Panc1 (cell line): ENCODE results near the gene NARF.

Experiments
- POLR2AphosphoS5 ChIP-seq: IDR thresholded peaks from 2 replicates; pipeline ENCODE4 v1.6.1; 2012; ENCODE audit warnings: mild to moderate bottlenecking, low read depth, low read length, moderate library complexity
- SIN3A ChIP-seq: IDR thresholded peaks from 2 replicates; pipeline ENCODE4 v1.6.1; 2012; ENCODE audit warnings: low read depth, mild to moderate bottlenecking, low read length, moderate library complexity, borderline replicate concordance; ENCODE audit not compliant: insufficient read depth
- TCF7L2 ChIP-seq: IDR thresholded peaks from 2 replicates; pipeline ENCODE4 v1.6.1; 2011; ENCODE audit warnings: mild to moderate bottlenecking, low read depth, low read length, inconsistent platforms
- TF ChIP-seq, protein P1 (sequence below): fragments of 450-650 bp; IDR thresholded peaks from 2 replicates; pipeline ENCODE4 v1.5.1; 2017; ENCODE audit warnings: mild to moderate bottlenecking
- TF ChIP-seq, protein P2 (sequence below), 2 experiments: IDR thresholded peaks; 2 replicates each; pipeline ENCODE4 v1.6.1; 2011 to 2012; ENCODE audit warnings: low read depth in 2 of 2, control low read depth in 1 of 2, low read length in 1 of 2, mild to moderate bottlenecking in 1 of 2, moderate library complexity in 1 of 2; ENCODE audit not compliant: insufficient read depth in 1 of 2

DNA sequence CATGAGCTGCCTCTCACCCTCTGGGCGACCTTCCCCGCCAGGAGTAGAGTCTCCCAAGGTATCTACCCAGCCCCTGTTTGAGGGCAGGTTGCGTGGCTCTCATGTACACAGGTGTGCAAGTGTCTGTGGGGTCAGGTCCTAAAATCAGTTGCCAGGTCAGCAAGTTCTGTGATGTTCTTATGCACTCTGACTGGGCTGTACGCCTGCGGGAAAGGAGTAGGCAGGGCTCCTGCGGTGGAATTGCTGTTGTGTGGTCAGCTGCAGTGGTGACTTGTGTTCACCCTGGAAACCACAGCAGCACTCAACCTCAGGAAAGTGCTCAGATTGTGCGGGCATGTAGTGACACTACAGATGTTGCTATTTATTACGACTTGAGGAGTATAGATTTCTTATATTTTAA, 19.4 kb downstream of the NARF start:
- TF ChIP-seq, protein P1, sequence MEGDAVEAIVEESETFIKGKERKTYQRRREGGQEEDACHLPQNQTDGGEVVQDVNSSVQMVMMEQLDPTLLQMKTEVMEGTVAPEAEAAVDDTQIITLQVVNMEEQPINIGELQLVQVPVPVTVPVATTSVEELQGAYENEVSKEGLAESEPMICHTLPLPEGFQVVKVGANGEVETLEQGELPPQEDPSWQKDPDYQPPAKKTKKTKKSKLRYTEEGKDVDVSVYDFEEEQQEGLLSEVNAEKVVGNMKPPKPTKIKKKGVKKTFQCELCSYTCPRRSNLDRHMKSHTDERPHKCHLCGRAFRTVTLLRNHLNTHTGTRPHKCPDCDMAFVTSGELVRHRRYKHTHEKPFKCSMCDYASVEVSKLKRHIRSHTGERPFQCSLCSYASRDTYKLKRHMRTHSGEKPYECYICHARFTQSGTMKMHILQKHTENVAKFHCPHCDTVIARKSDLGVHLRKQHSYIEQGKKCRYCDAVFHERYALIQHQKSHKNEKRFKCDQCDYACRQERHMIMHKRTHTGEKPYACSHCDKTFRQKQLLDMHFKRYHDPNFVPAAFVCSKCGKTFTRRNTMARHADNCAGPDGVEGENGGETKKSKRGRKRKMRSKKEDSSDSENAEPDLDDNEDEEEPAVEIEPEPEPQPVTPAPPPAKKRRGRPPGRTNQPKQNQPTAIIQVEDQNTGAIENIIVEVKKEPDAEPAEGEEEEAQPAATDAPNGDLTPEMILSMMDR = no peak
- TF ChIP-seq POLR2AphosphoS5 (no peak), SIN3A (no peak), TCF7L2 (no peak)
- TF ChIP-seq, protein P2, sequence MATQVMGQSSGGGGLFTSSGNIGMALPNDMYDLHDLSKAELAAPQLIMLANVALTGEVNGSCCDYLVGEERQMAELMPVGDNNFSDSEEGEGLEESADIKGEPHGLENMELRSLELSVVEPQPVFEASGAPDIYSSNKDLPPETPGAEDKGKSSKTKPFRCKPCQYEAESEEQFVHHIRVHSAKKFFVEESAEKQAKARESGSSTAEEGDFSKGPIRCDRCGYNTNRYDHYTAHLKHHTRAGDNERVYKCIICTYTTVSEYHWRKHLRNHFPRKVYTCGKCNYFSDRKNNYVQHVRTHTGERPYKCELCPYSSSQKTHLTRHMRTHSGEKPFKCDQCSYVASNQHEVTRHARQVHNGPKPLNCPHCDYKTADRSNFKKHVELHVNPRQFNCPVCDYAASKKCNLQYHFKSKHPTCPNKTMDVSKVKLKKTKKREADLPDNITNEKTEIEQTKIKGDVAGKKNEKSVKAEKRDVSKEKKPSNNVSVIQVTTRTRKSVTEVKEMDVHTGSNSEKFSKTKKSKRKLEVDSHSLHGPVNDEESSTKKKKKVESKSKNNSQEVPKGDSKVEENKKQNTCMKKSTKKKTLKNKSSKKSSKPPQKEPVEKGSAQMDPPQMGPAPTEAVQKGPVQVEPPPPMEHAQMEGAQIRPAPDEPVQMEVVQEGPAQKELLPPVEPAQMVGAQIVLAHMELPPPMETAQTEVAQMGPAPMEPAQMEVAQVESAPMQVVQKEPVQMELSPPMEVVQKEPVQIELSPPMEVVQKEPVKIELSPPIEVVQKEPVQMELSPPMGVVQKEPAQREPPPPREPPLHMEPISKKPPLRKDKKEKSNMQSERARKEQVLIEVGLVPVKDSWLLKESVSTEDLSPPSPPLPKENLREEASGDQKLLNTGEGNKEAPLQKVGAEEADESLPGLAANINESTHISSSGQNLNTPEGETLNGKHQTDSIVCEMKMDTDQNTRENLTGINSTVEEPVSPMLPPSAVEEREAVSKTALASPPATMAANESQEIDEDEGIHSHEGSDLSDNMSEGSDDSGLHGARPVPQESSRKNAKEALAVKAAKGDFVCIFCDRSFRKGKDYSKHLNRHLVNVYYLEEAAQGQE (IDR thresholded peaks at IDR 0.05; ENCODE audit: insufficient read depth in 1 of 2, low read depth in 2 of 2, low read length in 1 of 2) = no peak
